K562 (cell line): Measurements from ENCODE around the gene KLK11. TPM values are rescaled to one million over a fixed set of nuclear protein-coding genes. Genes with fewer than 3 reads are reported as not detected.
A peak's percentile ranks its signal among the peaks of the same experiment; 100 is the strongest.

Experiments
- ATAC-seq: fragments of 200-7000 bp; cut with Tn5 transposase; 3 replicates; pipeline ENCODE4 v1.9.1; 2020; ENCODE audit warnings: moderate library complexity
- BruUV-seq: library from RNA; stranded (reverse); fragments of 400-500 nt; replicated peaks from 2 replicates; lab custom pipeline; 2021; lab: Mats Ljungman, UMichigan
- CTCF ChIA-PET: fragments of 300-600 bp; formaldehyde crosslinking; extraction: SDS; loops from one replicate; lab custom pipeline; 2021; ENCODE audit warnings: low intra/inter-chr PET ratio; lab: Yijun Ruan, JAX
- POLR2A ChIA-PET: fragments of 300-600, 350-650 bp; sonication (Branson Sonifier 250); formaldehyde crosslinking; extraction: SDS; loops from one replicate; lab custom pipeline; 2021; ENCODE audit warnings: antibody characterized with exemption, inconsistent platforms; lab: Yijun Ruan, JAX
- DNase-seq, 4 experiments: peaks; one replicate each; pipeline versions ENCODE4 v3.0.0 to v3.0.0-alpha.2; 2011 to 2018; ENCODE audit warnings: low spot score in 3 of 4, mixed read lengths in 3 of 4; ENCODE audit errors: extremely low read depth in 1 of 4
- FAIRE-seq: peaks from 2 replicates; lab custom pipeline; 2011; peaks lifted over from hg19 to GRCh38; lab: Jason Lieb, UNC
- H2AFZ ChIP-seq: 2 replicates; pipeline ENCODE4 v1.6.0; 2011; ENCODE audit warnings: low read depth, low read length, control low read depth, inconsistent platforms
- H3K27ac ChIP-seq: fragments of 200-600 bp; 3 replicates; pipeline ENCODE4 v1.8.0; 2011; ENCODE audit warnings: low read depth, mild to moderate bottlenecking, control low read depth, inconsistent platforms, low read length, moderate library complexity, mixed read lengths; ENCODE audit errors: extremely low read depth
- H3K27me3 ChIP-seq, 2 experiments: fragments of 300-600 bp in 1 of 2; 2 replicates in 1 of 2; 3 replicates in 1 of 2; pipeline versions ENCODE4 v1.6.0 to v1.8.0; 2011; ENCODE audit warnings: inconsistent platforms in 2 of 2, low read length in 2 of 2, mild to moderate bottlenecking in 1 of 2, mixed read lengths in 1 of 2, moderate library complexity in 1 of 2; ENCODE audit not compliant: control insufficient read depth in 2 of 2, insufficient read depth in 2 of 2
- H3K36me3 ChIP-seq: fragments of 300-600 bp; 3 replicates; pipeline ENCODE4 v1.8.0; 2011; ENCODE audit warnings: mild to moderate bottlenecking, low read length, inconsistent platforms; ENCODE audit not compliant: control insufficient read depth, insufficient read depth
- H3K4me1 ChIP-seq, 2 experiments: fragments of 200-600 bp in 1 of 2; replicated peaks in 1 of 2; 2 replicates in 1 of 2; 3 replicates in 1 of 2; pipeline versions ENCODE4 v1.5.1 to v1.8.0; 2011; ENCODE audit warnings: inconsistent platforms in 2 of 2, low read length in 2 of 2, mild to moderate bottlenecking in 1 of 2, mixed read lengths in 1 of 2, moderate library complexity in 1 of 2; ENCODE audit not compliant: control insufficient read depth in 2 of 2, insufficient read depth in 2 of 2
- H3K4me2 ChIP-seq: 2 replicates; pipeline ENCODE4 v1.6.1; 2011; ENCODE audit warnings: low read length, control low read depth, inconsistent platforms, mixed read lengths; ENCODE audit not compliant: insufficient read depth
- H3K4me3 ChIP-seq: fragments of 200-600 bp; sonication (generic), shearing (Covaris generic); 2 replicates; pipeline ENCODE4 v1.5.1; 2016; ENCODE audit warnings: control low read depth, inconsistent platforms
- H3K79me2 ChIP-seq: fragments of 200-600 bp; 3 replicates; pipeline ENCODE4 v1.8.0; 2011; ENCODE audit warnings: low read length, inconsistent platforms; ENCODE audit not compliant: control insufficient read depth, insufficient read depth
- H3K9ac ChIP-seq, 2 experiments: 2 replicates each; pipeline versions ENCODE4 v1.6.0 to v1.6.1; 2011; ENCODE audit warnings: low read depth in 2 of 2, low read length in 2 of 2, control low read depth in 1 of 2, inconsistent platforms in 1 of 2, mild to moderate bottlenecking in 1 of 2, mixed read lengths in 1 of 2; ENCODE audit not compliant: insufficient read depth in 1 of 2
- H3K9me1 ChIP-seq: one replicate; pipeline ENCODE4 v1.6.0; 2011; ENCODE audit warnings: inconsistent platforms, mild to moderate bottlenecking, low read length, moderate library complexity; ENCODE audit not compliant: control insufficient read depth, insufficient read depth
- H3K9me3 ChIP-seq: replicated peaks from 2 replicates; pipeline ENCODE4 v1.5.1; 2011; ENCODE audit warnings: low read depth, low read length, inconsistent platforms; ENCODE audit not compliant: control insufficient read depth, insufficient read depth
- H4K20me1 ChIP-seq: replicated peaks from 2 replicates; pipeline ENCODE4 v1.6.1; 2011; ENCODE audit warnings: low read length, inconsistent platforms, mixed read lengths; ENCODE audit not compliant: control insufficient read depth, insufficient read depth
- ADNP ChIP-seq: fragments of 200-800 bp; sonication (Bioruptor generic); IDR thresholded peaks from 2 replicates; pipeline ENCODE4 v1.6.1; 2016; ENCODE audit warnings: missing genetic modification characterization, missing compliant biosample characterization
- BCOR ChIP-seq: fragments of 450-650 bp; IDR thresholded peaks from 2 replicates; pipeline ENCODE4 v1.6.1; 2016
- HDAC2 ChIP-seq: fragments of 450-650 bp; IDR thresholded peaks from 2 replicates; pipeline ENCODE4 v1.6.1; 2016; ENCODE audit warnings: mild to moderate bottlenecking
- KDM1A ChIP-seq, 2 experiments: fragments of 450-650 bp; IDR thresholded peaks; 2 replicates each; pipeline ENCODE4 v1.6.1; 2016; ENCODE audit warnings: mild to moderate bottlenecking in 2 of 2
- RBM25 ChIP-seq: fragments of 200-400 bp; formaldehyde crosslinking; IDR thresholded peaks from 2 replicates; pipeline ENCODE4 v1.6.1; 2018; ENCODE audit warnings: low read length, low read depth, moderate library complexity; ENCODE audit not compliant: severe bottlenecking
- RCOR1 ChIP-seq, 2 experiments: IDR thresholded peaks; 2 replicates each; pipeline ENCODE4 v1.6.1; 2012; ENCODE audit warnings: low read depth in 2 of 2, low read length in 2 of 2, borderline replicate concordance in 1 of 2, improper control_type of control experiment in 1 of 2
- SMARCA5 ChIP-seq: fragments of 450-650 bp; IDR thresholded peaks from 2 replicates; pipeline ENCODE4 v1.6.1; 2016
- ZFP36 ChIP-seq: fragments of 150-350 bp; IDR thresholded peaks from 2 replicates; pipeline ENCODE4 v1.6.1; 2018; ENCODE audit warnings: low read length, low read depth; ENCODE audit not compliant: partially characterized antibody
- ZNF384 ChIP-seq: IDR thresholded peaks from 2 replicates; pipeline ENCODE4 v1.6.1; 2012; ENCODE audit warnings: low read depth, low read length, improper control_type of control experiment
- ZNF398 ChIP-seq: fragments of 250-450 bp; sonication (Bioruptor Pico); IDR thresholded peaks from 2 replicates; pipeline ENCODE4 v1.8.0; 2021; ENCODE audit warnings: moderate library complexity, mild to moderate bottlenecking, inconsistent platforms
- ZNF717 ChIP-seq: fragments of 250-450 bp; sonication (Bioruptor Pico); IDR thresholded peaks from 2 replicates; pipeline ENCODE4 v1.5.0; 2021
- WGBS: fragments of 100-300 bp; shearing (Covaris generic); methylation state at CpG from one replicate; pipeline ENCODE4 v1.1.6; 2016; ENCODE audit warnings: low coverage, mixed read lengths; ENCODE audit not compliant: insufficient coverage; ENCODE audit errors: missing lambda C conversion rate; 5-methylcytosine and 5-hydroxymethylcytosine counted together
- in situ Hi-C: fragments of 300-500 bp; cut with MboI; formaldehyde crosslinking; loops from 4 replicates; pipeline ENCODE4 v1.15.0; 2018; ENCODE audit warnings: inconsistent platforms, mixed read lengths
- intact Hi-C: fragments of 100-400 bp; cut with micrococcal nuclease; formaldehyde crosslinking; loops from 2 replicates; pipeline ENCODE4 v1.14.2; 2022
- polyA plus RNA-seq, 8 experiments: library from polyadenylated mRNA; depleted of rRNA in 4 of 8; stranded (reverse) in 5 of 8; unstranded in 3 of 8; fragments of >200 nt; fragmentation: Nextera tagmentation in 2 of 8; fragmentation: Illumina TruSeq in 1 of 8; extraction: Ambion mirVana in 2 of 8; extraction: Trizol in 1 of 8; gene quantifications; 2 replicates each; pipeline versions ENCODE4 v1.2.1 to v1.2.3, GENCODE V29; 2011 to 2014; ENCODE audit warnings: inconsistent platforms in 1 of 8, missing spikeins in 1 of 8
- total RNA-seq, 7 experiments: library from RNA; depleted of rRNA in 6 of 7; stranded (reverse); fragments of >200 nt in 6 of 7; fragmentation: Illumina TruSeq in 2 of 7; extraction: Trizol in 2 of 7; gene quantifications; 2 replicates each; pipeline versions ENCODE4 v1.2.1 to v1.2.3, GENCODE V29; 2011 to 2021; ENCODE audit warnings: low replicate concordance in 1 of 7

Gene KLK11
- total and polyA plus RNA-seq, 9 of the 15 experiments (the other 6 are each of a cell fraction or from before 2014, with no cell fraction given), result not detected

GRCh38 chr19:51014242-51014641 is 12.2 kb downstream of the KLK11 start:
- Histone ChIP-seq H3K4me3 (no peak overlapping the region), H3K9me3 (no peaks in the 10 kb centered on the region), H3K4me1 (peaks cover 0 to 19% of the 10 kb centered on the region in 2 experiments; a peak in 3 of 5 replicates), H3K36me3 (no peaks in the 10 kb centered on the region), H3K79me2 (no peaks in the 10 kb centered on the region), H3K4me2 (no peak overlapping the region), H3K9me1 (no peaks in the 10 kb centered on the region), H3K27me3 (peaks cover 8 to 56% of the 10 kb centered on the region in 2 experiments; a peak in 4 of 5 replicates), H2AFZ (no peak overlapping the region), H3K9ac (no peak overlapping the region), H3K27ac (no peak overlapping the region), H4K20me1 (peaks cover 2% of the 10 kb centered on the region; the same call in 1 of the 2 replicates)
- CTCF ChIA-PET, result no interaction called here
- BruUV-seq, result no TSS peak
- ATAC-seq (no peak), DNase-seq (no peak), FAIRE-seq (no peak)
- TF ChIP-seq ADNP (tag) (peak; percentile 60; the same call in 1 of the 2 replicates), HDAC2 (peak; percentile 38; the same call in 1 of the 2 replicates), BCOR (peak; percentile 88), RCOR1 (IDR thresholded peaks at IDR 0.05; ENCODE audit: borderline replicate concordance in 1 of 2, low read depth in 2 of 2, low read length in 2 of 2) (peak in 1 of 2 experiments; percentile 25; a peak in 1 of 4 replicates), SMARCA5 (peak; percentile 86), ZNF398 (CRISPR knock-in tag) (no peak), KDM1A (IDR thresholded peaks at IDR 0.05) (peak in 1 of 2 experiments; percentile 68; a peak in 2 of 4 replicates), ZFP36 (peak; percentile 65), ZNF384 (no peak), RBM25 (peak; percentile 92), ZNF717 (no peak)
- intact Hi-C loops (no loop called here), in situ Hi-C loops (no loop called here)
- 5% methylated on average over 6 of the region's 6 CpGs for WGBS
- POLR2A ChIA-PET, result interaction anchor here (0.9 to 1.2 kb wide), 2 partner anchors 12 to 27 kb away, joined by 3 to 4 read pairs; no protein-coding TSS in a partner anchor
